HepG2 (cell line): ENCODE results near the gene BTBD19. TPM values are rescaled to one million over a fixed set of nuclear protein-coding genes. Genes with fewer than 3 reads are reported as not detected.

Source experiments
- FOXP1 ChIP-seq, 2 experiments: fragments of 450-650 bp in 1 of 2; IDR thresholded peaks; 2 replicates each; pipeline ENCODE4 v1.6.1; 2017 to 2018; ENCODE audit warnings: antibody characterized with exemption in 1 of 2
- HNRNPL ChIP-seq: fragments of 200-400 bp; formaldehyde crosslinking; IDR thresholded peaks from 2 replicates; pipeline ENCODE4 v1.6.1; 2017; ENCODE audit warnings: mild to moderate bottlenecking, low read depth, low read length
- KAT2B ChIP-seq: fragments of 150-350 bp; IDR thresholded peaks from 2 replicates; pipeline ENCODE4 v1.6.1; 2014; ENCODE audit warnings: low read depth, low read length, borderline replicate concordance
- MAFG ChIP-seq: sonication (generic); formaldehyde crosslinking; IDR thresholded peaks from 2 replicates; pipeline ENCODE4 v1.5.1; 2020; ENCODE audit warnings: mild to moderate bottlenecking, missing genetic modification reagents
- PHB2 ChIP-seq: fragments of 450-650 bp; IDR thresholded peaks from 2 replicates; pipeline ENCODE4 v1.6.1; 2018; ENCODE audit not compliant: partially characterized antibody
- PLRG1 ChIP-seq: fragments of 450-650 bp; conservative IDR thresholded peaks from 2 replicates; pipeline ENCODE4 v1.6.1; 2016
- RBFOX2 ChIP-seq: fragments of 200-400 bp; formaldehyde crosslinking; IDR thresholded peaks from 2 replicates; pipeline ENCODE4 v1.6.1; 2017; ENCODE audit warnings: low read depth, mild to moderate bottlenecking, low read length
- TARDBP ChIP-seq: sonication (generic); formaldehyde crosslinking; IDR thresholded peaks from 2 replicates; pipeline ENCODE4 v1.8.0; 2022; ENCODE audit warnings: mild to moderate bottlenecking, missing genetic modification reagents
- ZNF33A ChIP-seq: sonication (generic); formaldehyde crosslinking; IDR thresholded peaks from 2 replicates; pipeline ENCODE4 v1.5.1; 2020; ENCODE audit warnings: missing genetic modification reagents, mild to moderate bottlenecking, moderate library complexity, borderline replicate concordance
- ZNF430 ChIP-seq: sonication (generic); formaldehyde crosslinking; IDR thresholded peaks from 2 replicates; pipeline ENCODE4 v1.9.0; 2021; ENCODE audit warnings: mild to moderate bottlenecking, missing genetic modification reagents
- ZNF451 ChIP-seq: sonication (generic); formaldehyde crosslinking; IDR thresholded peaks from 2 replicates; pipeline ENCODE4 v1.5.0; 2020; ENCODE audit warnings: mild to moderate bottlenecking, missing genetic modification reagents
- ZNF614 ChIP-seq: IDR thresholded peaks from 2 replicates; pipeline ENCODE4 v1.6.1; 2018; ENCODE audit warnings: missing biosample characterization, missing genetic modification reagents, inconsistent platforms, borderline replicate concordance
- ZNF713 ChIP-seq: sonication (generic); formaldehyde crosslinking; IDR thresholded peaks from 2 replicates; pipeline ENCODE4 v1.4.0; 2020; ENCODE audit warnings: mild to moderate bottlenecking, missing genetic modification reagents
- polyA plus RNA-seq, 8 experiments: library from polyadenylated mRNA; depleted of rRNA in 3 of 8; stranded (reverse) in 7 of 8; unstranded in 1 of 8; fragments of >200 nt; fragmentation: Illumina TruSeq in 4 of 8; extraction: Trizol in 4 of 8; gene quantifications; 2 replicates each; pipeline versions ENCODE4 v1.2.1 to v1.2.3, GENCODE V29; 2011 to 2016; ENCODE audit warnings: low read depth in 4 of 8, missing spikeins in 1 of 8, mixed read lengths in 1 of 8; ENCODE audit not compliant: insufficient read depth in 1 of 8
- total RNA-seq, 5 experiments: library from RNA; depleted of rRNA; stranded (reverse); fragments of >200 nt; fragmentation: Illumina TruSeq; extraction: Trizol; gene quantifications; 2 replicates each; pipeline ENCODE4 v1.2.3, GENCODE V29; 2016; ENCODE audit warnings: low read depth in 1 of 5
- TF ChIP-seq, protein P1 (sequence below): sonication (generic); formaldehyde crosslinking; IDR thresholded peaks from 2 replicates; pipeline ENCODE4 v1.4.0; 2020; ENCODE audit warnings: low read depth, mild to moderate bottlenecking, missing genetic modification reagents
- TF ChIP-seq, protein P2 (sequence below): sonication (generic); formaldehyde crosslinking; IDR thresholded peaks from 2 replicates; pipeline ENCODE4 v1.5.1; 2020; ENCODE audit warnings: missing genetic modification reagents, mild to moderate bottlenecking, borderline replicate concordance
- TF ChIP-seq, protein P3 (sequence below): sonication (generic); formaldehyde crosslinking; IDR thresholded peaks from 2 replicates; pipeline ENCODE4 v1.5.0; 2020; ENCODE audit warnings: mild to moderate bottlenecking, missing genetic modification reagents
- TF ChIP-seq, protein P4 (sequence below): sonication (generic); formaldehyde crosslinking; IDR thresholded peaks from 2 replicates; pipeline ENCODE4 v1.9.0; 2022; ENCODE audit warnings: missing genetic modification reagents, mild to moderate bottlenecking, borderline replicate concordance
- TF ChIP-seq, protein P5 (sequence below): sonication (generic); formaldehyde crosslinking; IDR thresholded peaks from 2 replicates; pipeline ENCODE4 v1.4.0; 2020; ENCODE audit warnings: missing genetic modification reagents
- TF ChIP-seq, protein P6 (sequence below): sonication (generic); formaldehyde crosslinking; IDR thresholded peaks from 2 replicates; pipeline ENCODE4 v1.4.0; 2020; ENCODE audit warnings: missing genetic modification reagents

The BTBD19 gene
- total and polyA plus RNA-seq, 2 of the 13 experiments (the other 11 are each of a cell fraction or from before 2014, with no cell fraction given): 2.7 to 6.7 TPM

DNA sequence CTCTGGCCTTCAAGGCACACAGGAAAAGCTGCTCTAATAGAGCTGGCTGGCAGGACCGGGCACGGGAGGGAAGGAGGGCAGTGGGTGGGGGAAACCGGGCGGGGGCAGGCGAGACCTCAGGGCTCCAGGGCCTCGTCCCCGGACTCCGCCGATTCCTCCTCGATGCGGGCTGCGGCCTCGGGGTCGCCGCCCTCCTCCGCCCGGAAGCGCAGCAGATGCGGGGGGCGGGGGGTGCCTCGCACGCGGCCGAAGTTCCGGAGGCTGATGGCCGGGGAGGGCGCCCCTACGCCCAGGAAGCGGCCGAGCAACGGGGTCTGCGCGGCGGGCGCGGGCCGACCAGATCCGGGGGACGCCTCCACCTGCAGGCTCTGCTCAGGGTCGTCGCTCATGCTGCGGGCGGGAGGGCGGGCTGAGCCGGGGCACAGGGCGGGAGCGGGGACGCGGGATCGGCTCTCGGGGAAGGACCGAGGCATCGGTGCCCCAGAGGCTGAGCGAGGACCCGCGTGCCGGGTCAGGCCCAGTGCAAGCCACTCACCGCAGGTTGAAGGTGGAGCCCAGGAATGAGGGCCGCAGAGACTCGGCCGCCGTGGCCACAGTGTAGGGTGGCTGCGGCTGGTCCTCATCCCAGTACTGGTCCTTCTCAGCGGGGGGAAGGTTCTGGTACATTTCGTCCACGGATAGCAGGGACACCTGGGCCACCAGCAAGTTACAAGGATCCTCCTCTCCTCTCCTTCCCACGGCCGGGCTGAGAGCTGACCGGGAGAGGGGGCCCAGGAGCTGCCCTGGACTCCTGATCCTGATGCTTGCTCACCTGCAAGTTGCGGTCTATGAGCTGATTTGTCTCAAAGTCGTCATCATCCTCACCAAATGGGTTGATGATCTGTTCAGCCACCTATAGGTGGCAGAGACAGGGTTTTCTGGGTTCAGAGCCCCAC lies 24.0 kb upstream of the BTBD19 start (continued):
- TF ChIP-seq ZNF614: no peak
- no peak for TF ChIP-seq MAFG (CRISPR knock-in tag)
- TF ChIP-seq ZNF430 (CRISPR knock-in tag): no peak
- TF ChIP-seq, protein P1, sequence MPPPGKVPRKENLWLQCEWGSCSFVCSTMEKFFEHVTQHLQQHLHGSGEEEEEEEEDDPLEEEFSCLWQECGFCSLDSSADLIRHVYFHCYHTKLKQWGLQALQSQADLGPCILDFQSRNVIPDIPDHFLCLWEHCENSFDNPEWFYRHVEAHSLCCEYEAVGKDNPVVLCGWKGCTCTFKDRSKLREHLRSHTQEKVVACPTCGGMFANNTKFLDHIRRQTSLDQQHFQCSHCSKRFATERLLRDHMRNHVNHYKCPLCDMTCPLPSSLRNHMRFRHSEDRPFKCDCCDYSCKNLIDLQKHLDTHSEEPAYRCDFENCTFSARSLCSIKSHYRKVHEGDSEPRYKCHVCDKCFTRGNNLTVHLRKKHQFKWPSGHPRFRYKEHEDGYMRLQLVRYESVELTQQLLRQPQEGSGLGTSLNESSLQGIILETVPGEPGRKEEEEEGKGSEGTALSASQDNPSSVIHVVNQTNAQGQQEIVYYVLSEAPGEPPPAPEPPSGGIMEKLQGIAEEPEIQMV (CRISPR knock-in tag): no peak
- TF ChIP-seq, protein P2, sequence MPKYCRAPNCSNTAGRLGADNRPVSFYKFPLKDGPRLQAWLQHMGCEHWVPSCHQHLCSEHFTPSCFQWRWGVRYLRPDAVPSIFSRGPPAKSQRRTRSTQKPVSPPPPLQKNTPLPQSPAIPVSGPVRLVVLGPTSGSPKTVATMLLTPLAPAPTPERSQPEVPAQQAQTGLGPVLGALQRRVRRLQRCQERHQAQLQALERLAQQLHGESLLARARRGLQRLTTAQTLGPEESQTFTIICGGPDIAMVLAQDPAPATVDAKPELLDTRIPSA (CRISPR knock-in tag): no peak
- TF ChIP-seq, protein P3, sequence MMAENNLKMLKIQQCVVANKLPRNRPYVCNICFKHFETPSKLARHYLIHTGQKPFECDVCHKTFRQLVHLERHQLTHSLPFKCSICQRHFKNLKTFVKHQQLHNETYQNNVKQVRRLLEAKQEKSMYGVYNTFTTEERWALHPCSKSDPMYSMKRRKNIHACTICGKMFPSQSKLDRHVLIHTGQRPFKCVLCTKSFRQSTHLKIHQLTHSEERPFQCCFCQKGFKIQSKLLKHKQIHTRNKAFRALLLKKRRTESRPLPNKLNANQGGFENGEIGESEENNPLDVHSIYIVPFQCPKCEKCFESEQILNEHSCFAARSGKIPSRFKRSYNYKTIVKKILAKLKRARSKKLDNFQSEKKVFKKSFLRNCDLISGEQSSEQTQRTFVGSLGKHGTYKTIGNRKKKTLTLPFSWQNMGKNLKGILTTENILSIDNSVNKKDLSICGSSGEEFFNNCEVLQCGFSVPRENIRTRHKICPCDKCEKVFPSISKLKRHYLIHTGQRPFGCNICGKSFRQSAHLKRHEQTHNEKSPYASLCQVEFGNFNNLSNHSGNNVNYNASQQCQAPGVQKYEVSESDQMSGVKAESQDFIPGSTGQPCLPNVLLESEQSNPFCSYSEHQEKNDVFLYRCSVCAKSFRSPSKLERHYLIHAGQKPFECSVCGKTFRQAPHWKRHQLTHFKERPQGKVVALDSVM: 0 out of 2 replicates have a peak, but pooled peaks have one; percentile 46
- peak; percentile 85 for TF ChIP-seq RBFOX2
- no peak for TF ChIP-seq PLRG1
- TF ChIP-seq FOXP1 (IDR thresholded peaks at IDR 0.05): no peak
- no peak for TF ChIP-seq FOXP1 (CRISPR knock-in tag; IDR thresholded peaks at IDR 0.05)
- TF ChIP-seq ZNF713: no peak
- TF ChIP-seq, protein P4, sequence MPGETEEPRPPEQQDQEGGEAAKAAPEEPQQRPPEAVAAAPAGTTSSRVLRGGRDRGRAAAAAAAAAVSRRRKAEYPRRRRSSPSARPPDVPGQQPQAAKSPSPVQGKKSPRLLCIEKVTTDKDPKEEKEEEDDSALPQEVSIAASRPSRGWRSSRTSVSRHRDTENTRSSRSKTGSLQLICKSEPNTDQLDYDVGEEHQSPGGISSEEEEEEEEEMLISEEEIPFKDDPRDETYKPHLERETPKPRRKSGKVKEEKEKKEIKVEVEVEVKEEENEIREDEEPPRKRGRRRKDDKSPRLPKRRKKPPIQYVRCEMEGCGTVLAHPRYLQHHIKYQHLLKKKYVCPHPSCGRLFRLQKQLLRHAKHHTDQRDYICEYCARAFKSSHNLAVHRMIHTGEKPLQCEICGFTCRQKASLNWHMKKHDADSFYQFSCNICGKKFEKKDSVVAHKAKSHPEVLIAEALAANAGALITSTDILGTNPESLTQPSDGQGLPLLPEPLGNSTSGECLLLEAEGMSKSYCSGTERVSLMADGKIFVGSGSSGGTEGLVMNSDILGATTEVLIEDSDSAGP (CRISPR knock-in tag): peak; percentile 70
- TF ChIP-seq, protein P5, sequence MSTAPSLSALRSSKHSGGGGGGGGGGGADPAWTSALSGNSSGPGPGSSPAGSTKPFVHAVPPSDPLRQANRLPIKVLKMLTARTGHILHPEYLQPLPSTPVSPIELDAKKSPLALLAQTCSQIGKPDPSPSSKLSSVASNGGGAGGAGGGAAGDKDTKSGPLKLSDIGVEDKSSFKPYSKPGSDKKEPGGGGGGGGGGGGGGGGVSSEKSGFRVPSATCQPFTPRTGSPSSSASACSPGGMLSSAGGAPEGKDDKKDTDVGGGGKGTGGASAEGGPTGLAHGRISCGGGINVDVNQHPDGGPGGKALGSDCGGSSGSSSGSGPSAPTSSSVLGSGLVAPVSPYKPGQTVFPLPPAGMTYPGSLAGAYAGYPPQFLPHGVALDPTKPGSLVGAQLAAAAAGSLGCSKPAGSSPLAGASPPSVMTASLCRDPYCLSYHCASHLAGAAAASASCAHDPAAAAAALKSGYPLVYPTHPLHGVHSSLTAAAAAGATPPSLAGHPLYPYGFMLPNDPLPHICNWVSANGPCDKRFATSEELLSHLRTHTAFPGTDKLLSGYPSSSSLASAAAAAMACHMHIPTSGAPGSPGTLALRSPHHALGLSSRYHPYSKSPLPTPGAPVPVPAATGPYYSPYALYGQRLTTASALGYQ: peak; percentile 44; the same call in 1 of the 2 replicates
- TF ChIP-seq TARDBP (CRISPR knock-in tag): peak; percentile 53; the same call in 1 of the 2 replicates
- TF ChIP-seq, protein P6, sequence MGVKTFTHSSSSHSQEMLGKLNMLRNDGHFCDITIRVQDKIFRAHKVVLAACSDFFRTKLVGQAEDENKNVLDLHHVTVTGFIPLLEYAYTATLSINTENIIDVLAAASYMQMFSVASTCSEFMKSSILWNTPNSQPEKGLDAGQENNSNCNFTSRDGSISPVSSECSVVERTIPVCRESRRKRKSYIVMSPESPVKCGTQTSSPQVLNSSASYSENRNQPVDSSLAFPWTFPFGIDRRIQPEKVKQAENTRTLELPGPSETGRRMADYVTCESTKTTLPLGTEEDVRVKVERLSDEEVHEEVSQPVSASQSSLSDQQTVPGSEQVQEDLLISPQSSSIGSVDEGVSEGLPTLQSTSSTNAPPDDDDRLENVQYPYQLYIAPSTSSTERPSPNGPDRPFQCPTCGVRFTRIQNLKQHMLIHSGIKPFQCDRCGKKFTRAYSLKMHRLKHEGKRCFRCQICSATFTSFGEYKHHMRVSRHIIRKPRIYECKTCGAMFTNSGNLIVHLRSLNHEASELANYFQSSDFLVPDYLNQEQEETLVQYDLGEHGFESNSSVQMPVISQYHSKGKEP (CRISPR knock-in tag): no peak
- TF ChIP-seq PHB2: no peak
- peak; percentile 85; the same call in 1 of the 2 replicates for TF ChIP-seq ZNF451
- TF ChIP-seq KAT2B: no peak
- TF ChIP-seq ZNF33A (CRISPR knock-in tag): no peak
- no peak for TF ChIP-seq HNRNPL
